Omental fat pad (tissue), 4 donors: ENCODE measurements around the gene GLIS2. TPM values are rescaled to one million over a fixed set of nuclear protein-coding genes. Genes with fewer than 3 reads are reported as not detected.
A peak's percentile ranks its signal among the peaks of the same experiment; 100 is the strongest.

Experiments used
- ATAC-seq: fragments of 150-250 bp; one replicate; pipeline ENCODE4 v1.9.1; 2016; ENCODE audit warnings: mild to moderate bottlenecking, moderate library complexity; ENCODE audit not compliant: low FRiP score
- DNase-seq: peaks from one replicate; pipeline ENCODE4 v3.0.0-alpha.2; 2019; ENCODE audit warnings: low spot score
- CTCF ChIP-seq, 3 donors: fragments of 450-650 bp; IDR thresholded peaks; one replicate each; pipeline ENCODE4 v1.5.1; 2016 to 2017; ENCODE audit warnings: antibody characterized with exemption in 3 of 3, mild to moderate bottlenecking in 3 of 3, moderate library complexity in 2 of 3
- total RNA-seq, 4 donors: library from RNA; depleted of rRNA; stranded (reverse); fragments of >200 nt; gene quantifications; one replicate each; pipeline ENCODE4 v1.1.0, GENCODE V29; 2016

The GLIS2 gene
- total RNA-seq, 4 donors from 2014 or later = 1.9 to 4.9 (median 3.0) TPM

GRCh38 chr16:4334724-4335495 lies 19.0 kb downstream of the GLIS2 start:
- ATAC-seq (no peak), DNase-seq (no peak)
- no peak for TF ChIP-seq CTCF (IDR thresholded peaks at IDR 0.05)

GRCh38 chr16:4336701-4337539 lies 21.1 kb downstream of the GLIS2 start:
- ATAC-seq (no peak), DNase-seq (no peak)

GRCh38 chr16:4337540-4338088 lies 21.7 kb downstream of the GLIS2 start:
- DNase-seq (no peak), ATAC-seq (no peak)
- TF ChIP-seq CTCF (IDR thresholded peaks at IDR 0.05) = no peak

More at GRCh38 chr16:4336701-4337539, 21.1 kb downstream of the GLIS2 start:
- TF ChIP-seq CTCF (IDR thresholded peaks at IDR 0.05) = no peak

- ATAC-seq (peak; percentile 7), DNase-seq (no peak)
- no peak for TF ChIP-seq CTCF (IDR thresholded peaks at IDR 0.05)
Observed at GRCh38 chr16:4338125-4338582, 22.3 kb downstream of the GLIS2 start.

- no peak for TF ChIP-seq CTCF (IDR thresholded peaks at IDR 0.05)
- ATAC-seq (no peak), DNase-seq (no peak)
Observed at GRCh38 chr16:4338712-4339299, 22.9 kb downstream of the GLIS2 start.

- no peak for DNase-seq
- no peak for TF ChIP-seq CTCF (IDR thresholded peaks at IDR 0.05)
- no peak for ATAC-seq
Observed at GRCh38 chr16:4339455-4339854, 23.6 kb downstream of the GLIS2 start.
